SH-SY5Y (cell line): ENCODE results near the gene POLE4.

Experiments used
- GATA2 ChIP-seq: IDR thresholded peaks from 2 replicates; pipeline ENCODE4 v1.6.1; 2011; ENCODE audit warnings: mild to moderate bottlenecking, low read depth, low read length
- GATA3 ChIP-seq: IDR thresholded peaks from 2 replicates; pipeline ENCODE4 v1.6.1; 2011; ENCODE audit warnings: low read depth, mild to moderate bottlenecking, low read length, moderate library complexity

- TF ChIP-seq GATA2 (no peak), GATA3 (no peak)
These were observed 18.3 kb upstream of the POLE4 start for GRCh38 chr2:74939919-74940812.
